ENCODE measurements around the gene SCAPER.
A peak's percentile ranks its signal among the peaks of the same experiment; 100 is the strongest.
"Not testable (repeated sequence)": the region's sequence is repeated elsewhere in the genome, so short reads cannot be mapped to it uniquely, and the experiment has no call there.

SCAPER gene

GRCh38 chr15:76795217-76795616, 109.9 kb downstream of the SCAPER start:
- H3K27ac Mint-ChIP-seq = no peak overlapping the region
- H3K27me3 Mint-ChIP-seq = no peaks in the 10 kb centered on the region
- no peak for ATAC-seq
- H3K9me3 Mint-ChIP-seq = peaks cover 5% of the 10 kb centered on the region
- H3K4me3 Mint-ChIP-seq = no peak overlapping the region
- H3K4me1 Mint-ChIP-seq = no peaks in the 10 kb centered on the region
- peaks cover 64% of the 10 kb centered on the region for H3K36me3 Mint-ChIP-seq

- H3K4me3 Mint-ChIP-seq = no peak overlapping the region
- H3K4me1 Mint-ChIP-seq = no peaks in the 10 kb centered on the region
- no peaks in the 10 kb centered on the region for H3K27me3 Mint-ChIP-seq
- no peak overlapping the region for H3K27ac Mint-ChIP-seq
- ATAC-seq = no peak
- peaks cover 52% of the 10 kb centered on the region for H3K36me3 Mint-ChIP-seq
- peaks cover 5% of the 10 kb centered on the region for H3K9me3 Mint-ChIP-seq
Observed at GRCh38 chr15:76793162-76793561, 112.0 kb downstream of the SCAPER start.

- Mint-ChIP-seq H3K4me1 (peaks cover 6% of the 10 kb centered on the region), H3K4me3 (no peak overlapping the region), H3K36me3 (peaks cover 46% of the 10 kb centered on the region), H3K27ac (no peak overlapping the region), H3K9me3 (peaks cover 5% of the 10 kb centered on the region), H3K27me3 (no peaks in the 10 kb centered on the region)
- ATAC-seq = no peak
Observed at GRCh38 chr15:76791511-76791910, 113.6 kb downstream of the SCAPER start.

GRCh38 chr15:76787273-76787672, 117.9 kb downstream of the SCAPER start:
- Mint-ChIP-seq H3K4me3 (no peak overlapping the region), H3K27ac (no peak overlapping the region), H3K9me3 (peaks cover 7% of the 10 kb centered on the region), H3K27me3 (no peaks in the 10 kb centered on the region), H3K36me3 (peaks cover 63% of the 10 kb centered on the region), H3K4me1 (peaks cover 6% of the 10 kb centered on the region)
- ATAC-seq = no peak

GRCh38 chr15:76776969-76777368, 128.2 kb downstream of the SCAPER start:
- no peak for ATAC-seq
- Mint-ChIP-seq H3K4me1 (peaks cover 8% of the 10 kb centered on the region), H3K36me3 (peaks cover 64% of the 10 kb centered on the region), H3K9me3 (peaks cover 7% of the 10 kb centered on the region), H3K4me3 (no peak overlapping the region), H3K27me3 (no peaks in the 10 kb centered on the region), H3K27ac (no peak overlapping the region)

- Mint-ChIP-seq H3K4me1 (peaks cover 8% of the 10 kb centered on the region), H3K27me3 (no peaks in the 10 kb centered on the region), H3K27ac (no peak overlapping the region), H3K9me3 (peaks cover 7% of the 10 kb centered on the region), H3K36me3 (peaks cover 60% of the 10 kb centered on the region), H3K4me3 (no peak overlapping the region)
- ATAC-seq = peak; percentile 68
Observed at GRCh38 chr15:76776480-76776879, 128.7 kb downstream of the SCAPER start.

- Mint-ChIP-seq H3K4me1 (peaks cover 8% of the 10 kb centered on the region), H3K9me3 (peaks cover 8% of the 10 kb centered on the region), H3K27ac (no peak overlapping the region), H3K4me3 (no peak overlapping the region), H3K27me3 (no peaks in the 10 kb centered on the region), H3K36me3 (peaks cover 53% of the 10 kb centered on the region)
- no peak for ATAC-seq
Observed at GRCh38 chr15:76773234-76773633, 131.9 kb downstream of the SCAPER start.

- Mint-ChIP-seq H3K4me1 (peaks cover 8% of the 10 kb centered on the region), H3K4me3 (no peak overlapping the region), H3K27me3 (no peaks in the 10 kb centered on the region), H3K27ac (no peak overlapping the region), H3K9me3 (peaks cover 8% of the 10 kb centered on the region), H3K36me3 (peaks cover 56% of the 10 kb centered on the region)
- no peak for ATAC-seq
Observed at GRCh38 chr15:76772776-76773175, 132.4 kb downstream of the SCAPER start.

- Mint-ChIP-seq H3K36me3 (peaks cover 75% of the 10 kb centered on the region), H3K4me3 (no peak overlapping the region), H3K9me3 (peaks cover 8% of the 10 kb centered on the region), H3K4me1 (no peaks in the 10 kb centered on the region), H3K27me3 (no peaks in the 10 kb centered on the region), H3K27ac (no peak overlapping the region)
- ATAC-seq = no peak
Observed at GRCh38 chr15:76764004-76764403, 141.1 kb downstream of the SCAPER start.

- Mint-ChIP-seq H3K27ac (no peak overlapping the region), H3K27me3 (no peaks in the 10 kb centered on the region), H3K36me3 (peaks cover 72% of the 10 kb centered on the region), H3K4me3 (no peak overlapping the region), H3K4me1 (no peaks in the 10 kb centered on the region), H3K9me3 (peaks cover 8% of the 10 kb centered on the region)
- ATAC-seq = no peak
Observed at GRCh38 chr15:76763554-76763953, 141.6 kb downstream of the SCAPER start.

- Mint-ChIP-seq H3K36me3 (peaks cover 50% of the 10 kb centered on the region), H3K4me1 (no peaks in the 10 kb centered on the region), H3K9me3 (no peaks in the 10 kb centered on the region), H3K4me3 (no peak overlapping the region), H3K27ac (no peak overlapping the region), H3K27me3 (no peaks in the 10 kb centered on the region)
- no peak for ATAC-seq
Observed at GRCh38 chr15:76756381-76756780, 148.8 kb downstream of the SCAPER start.

- Mint-ChIP-seq H3K4me1 (peaks cover 6% of the 10 kb centered on the region), H3K4me3 (no peak overlapping the region), H3K36me3 (peaks cover 47% of the 10 kb centered on the region), H3K27ac (no peak overlapping the region), H3K27me3 (no peaks in the 10 kb centered on the region), H3K9me3 (no peaks in the 10 kb centered on the region)
- no peak for ATAC-seq
Observed at GRCh38 chr15:76753771-76754170, 151.4 kb downstream of the SCAPER start.

GRCh38 chr15:76753131-76753530, 152.0 kb downstream of the SCAPER start:
- no peak overlapping the region for H3K4me3 Mint-ChIP-seq
- H3K27me3 Mint-ChIP-seq = no peaks in the 10 kb centered on the region
- no peaks in the 10 kb centered on the region for H3K9me3 Mint-ChIP-seq
- peaks cover 52% of the 10 kb centered on the region for H3K36me3 Mint-ChIP-seq
- peaks cover 6% of the 10 kb centered on the region for H3K4me1 Mint-ChIP-seq
- no peak overlapping the region for H3K27ac Mint-ChIP-seq
- ATAC-seq = no peak

- Mint-ChIP-seq H3K36me3 (peaks cover 52% of the 10 kb centered on the region), H3K4me3 (no peak overlapping the region), H3K27ac (no peak overlapping the region), H3K27me3 (no peaks in the 10 kb centered on the region), H3K4me1 (peaks cover 6% of the 10 kb centered on the region), H3K9me3 (no peaks in the 10 kb centered on the region)
- no peak for ATAC-seq
Observed at GRCh38 chr15:76752549-76752948, 152.6 kb downstream of the SCAPER start.

- no peak for ATAC-seq
- H3K4me1 Mint-ChIP-seq = peaks cover 9% of the 10 kb centered on the region
- no peak overlapping the region for H3K27ac Mint-ChIP-seq
- H3K4me3 Mint-ChIP-seq = no peak overlapping the region
- no peaks in the 10 kb centered on the region for H3K27me3 Mint-ChIP-seq
- H3K36me3 Mint-ChIP-seq = peaks cover 57% of the 10 kb centered on the region
- H3K9me3 Mint-ChIP-seq = no peaks in the 10 kb centered on the region
Observed at GRCh38 chr15:76737573-76737972, 167.6 kb downstream of the SCAPER start.

- H3K27ac Mint-ChIP-seq, H3K4me1 Mint-ChIP-seq, H3K4me3 Mint-ChIP-seq, ATAC-seq, H3K9me3 Mint-ChIP-seq, H3K27me3 Mint-ChIP-seq: not testable (repeated sequence)
- H3K36me3 Mint-ChIP-seq = peaks cover 44% of the 10 kb centered on the region
Observed at GRCh38 chr15:76732321-76732720, 172.8 kb downstream of the SCAPER start.

- Mint-ChIP-seq H3K4me3 (no peak overlapping the region), H3K27ac (no peak overlapping the region), H3K27me3 (no peaks in the 10 kb centered on the region), H3K4me1 (no peaks in the 10 kb centered on the region), H3K9me3 (no peaks in the 10 kb centered on the region), H3K36me3 (peaks cover 52% of the 10 kb centered on the region)
- ATAC-seq = no peak
Observed at GRCh38 chr15:76730262-76730661, 174.9 kb downstream of the SCAPER start.

Data from stimulated activated memory B cell treated with anti-CD40 and anti-IgM and Interleukin-4, amounts not matched to agents 10 μg/mL and 1 μg/mL and 100 μg/mL, for 72 hours (primary cell).